Panc1 (cell line): ENCODE measurements around the gene ASTN2. TPM values are rescaled to one million over a fixed set of nuclear protein-coding genes. Genes with fewer than 3 reads are reported as not detected.

Experiments
- ATAC-seq: fragments of 200-7000 bp; cut with Tn5 transposase; 2 replicates; pipeline ENCODE4 v1.9.1; 2020; ENCODE audit warnings: mild to moderate bottlenecking, moderate library complexity
- BruUV-seq: library from RNA; stranded (reverse); fragments of 400-500 nt; replicated peaks from 2 replicates; lab custom pipeline; 2021; lab: Mats Ljungman, UMichigan
- CTCF ChIA-PET: fragments of 300-600 bp; sonication (Branson Sonifier 250); formaldehyde crosslinking; loops from one replicate; lab custom pipeline; 2022; ENCODE audit warnings: antibody characterized with exemption; lab: Charles Lee
- POLR2A ChIA-PET: fragments of 300-600 bp; sonication (Branson Sonifier 250); formaldehyde crosslinking; loops from one replicate; lab custom pipeline; 2022; ENCODE audit warnings: antibody characterized with exemption; lab: Charles Lee
- DNase-seq: peaks from one replicate; pipeline ENCODE4 v3.0.0-alpha.2; 2010; ENCODE audit warnings: low read depth, low spot score
- H3K27ac ChIP-seq: 2 replicates; pipeline ENCODE4 v1.5.1; 2011; ENCODE audit warnings: mild to moderate bottlenecking, low read length, inconsistent platforms
- H3K27me3 ChIP-seq: fragments of 200-500 bp; sonication (Bioruptor generic); 2 replicates; pipeline ENCODE4 v1.6.0; 2014; ENCODE audit warnings: low read length, inconsistent platforms; ENCODE audit not compliant: control insufficient read depth, insufficient read depth
- H3K36me3 ChIP-seq: fragments of 200-500 bp; sonication (Bioruptor generic); 2 replicates; pipeline ENCODE4 v1.5.1; 2014; ENCODE audit warnings: inconsistent platforms, mild to moderate bottlenecking, low read length, moderate library complexity; ENCODE audit not compliant: control insufficient read depth, insufficient read depth
- H3K4me1 ChIP-seq: 2 replicates; pipeline ENCODE4 v1.5.1; 2011; ENCODE audit warnings: inconsistent platforms, mild to moderate bottlenecking, low read length, moderate library complexity; ENCODE audit not compliant: control insufficient read depth, insufficient read depth
- H3K4me3 ChIP-seq, 2 experiments: 2 replicates each; pipeline ENCODE4 v1.5.1; 2011 to 2012; ENCODE audit warnings: low read depth in 2 of 2, low read length in 2 of 2, mild to moderate bottlenecking in 2 of 2, inconsistent platforms in 1 of 2, moderate library complexity in 1 of 2
- H3K9me3 ChIP-seq: fragments of 200-500 bp; sonication (Bioruptor generic); 2 replicates; pipeline ENCODE4 v1.5.1; 2014; ENCODE audit warnings: low read depth, mild to moderate bottlenecking, inconsistent platforms, low read length, moderate library complexity; ENCODE audit not compliant: control insufficient read depth, insufficient read depth
- CTCF ChIP-seq: fragments of 450-650 bp; IDR thresholded peaks from 2 replicates; pipeline ENCODE4 v1.5.1; 2017; ENCODE audit warnings: mild to moderate bottlenecking
- POLR2AphosphoS5 ChIP-seq: IDR thresholded peaks from 2 replicates; pipeline ENCODE4 v1.6.1; 2012; ENCODE audit warnings: mild to moderate bottlenecking, low read depth, low read length, moderate library complexity
- SIN3A ChIP-seq: IDR thresholded peaks from 2 replicates; pipeline ENCODE4 v1.6.1; 2012; ENCODE audit warnings: low read depth, mild to moderate bottlenecking, low read length, moderate library complexity, borderline replicate concordance; ENCODE audit not compliant: insufficient read depth
- TCF7L2 ChIP-seq: IDR thresholded peaks from 2 replicates; pipeline ENCODE4 v1.6.1; 2011; ENCODE audit warnings: mild to moderate bottlenecking, low read depth, low read length, inconsistent platforms
- in situ Hi-C: cut with HindIII; loops from 2 replicates; pipeline ENCODE4 v1.10.0; 2016; ENCODE audit warnings: low sequenced_read_pairs, low pct_unique_long_range_greater_than_20kb
- intact Hi-C: fragments of 100-400 bp; cut with micrococcal nuclease; formaldehyde crosslinking; loops from one replicate; pipeline ENCODE4 v1.10.0; 2022; ENCODE audit not compliant: unreplicated experiment
- total RNA-seq: library from RNA; stranded (reverse); gene quantifications from one replicate; pipeline ENCODE4 v1.2.1, GENCODE V29; 2021; ENCODE audit not compliant: unreplicated experiment
- TF ChIP-seq, protein P1 (sequence below), 2 experiments: IDR thresholded peaks; 2 replicates each; pipeline ENCODE4 v1.6.1; 2011 to 2012; ENCODE audit warnings: low read depth in 2 of 2, control low read depth in 1 of 2, low read length in 1 of 2, mild to moderate bottlenecking in 1 of 2, moderate library complexity in 1 of 2; ENCODE audit not compliant: insufficient read depth in 1 of 2

The ASTN2 gene
- total RNA-seq, 1 experiment from 2014 or later = 3.9 TPM

DNA sequence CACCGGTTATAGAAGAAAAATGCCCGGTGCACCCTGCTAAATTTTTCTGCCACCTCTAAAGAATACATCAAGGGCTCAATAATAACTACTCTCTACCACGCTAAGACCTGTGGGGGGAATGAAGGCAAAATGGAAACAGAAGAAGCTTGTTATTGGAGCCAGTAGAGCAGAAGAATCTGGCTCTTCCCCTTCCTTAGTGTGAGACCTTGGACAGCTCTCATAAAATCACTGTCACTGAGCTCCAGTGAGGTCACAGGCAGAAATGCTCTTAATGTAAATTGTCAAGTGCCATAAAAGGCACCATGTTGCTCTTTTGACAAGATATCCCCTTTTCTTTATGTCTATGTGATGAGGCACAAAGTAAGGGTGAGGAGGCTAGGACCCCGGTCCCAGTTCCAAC is 74.4 kb downstream of the ASTN2 start:
- H3K4me3 ChIP-seq = no peak overlapping the region
- no peak overlapping the region for H3K27ac ChIP-seq
- no peaks in the 10 kb centered on the region for H3K4me1 ChIP-seq
- ATAC-seq (no peak), DNase-seq (no peak)
- H3K9me3 ChIP-seq = no peaks in the 10 kb centered on the region
- POLR2A ChIA-PET = no interaction called here
- TF ChIP-seq, protein P1, sequence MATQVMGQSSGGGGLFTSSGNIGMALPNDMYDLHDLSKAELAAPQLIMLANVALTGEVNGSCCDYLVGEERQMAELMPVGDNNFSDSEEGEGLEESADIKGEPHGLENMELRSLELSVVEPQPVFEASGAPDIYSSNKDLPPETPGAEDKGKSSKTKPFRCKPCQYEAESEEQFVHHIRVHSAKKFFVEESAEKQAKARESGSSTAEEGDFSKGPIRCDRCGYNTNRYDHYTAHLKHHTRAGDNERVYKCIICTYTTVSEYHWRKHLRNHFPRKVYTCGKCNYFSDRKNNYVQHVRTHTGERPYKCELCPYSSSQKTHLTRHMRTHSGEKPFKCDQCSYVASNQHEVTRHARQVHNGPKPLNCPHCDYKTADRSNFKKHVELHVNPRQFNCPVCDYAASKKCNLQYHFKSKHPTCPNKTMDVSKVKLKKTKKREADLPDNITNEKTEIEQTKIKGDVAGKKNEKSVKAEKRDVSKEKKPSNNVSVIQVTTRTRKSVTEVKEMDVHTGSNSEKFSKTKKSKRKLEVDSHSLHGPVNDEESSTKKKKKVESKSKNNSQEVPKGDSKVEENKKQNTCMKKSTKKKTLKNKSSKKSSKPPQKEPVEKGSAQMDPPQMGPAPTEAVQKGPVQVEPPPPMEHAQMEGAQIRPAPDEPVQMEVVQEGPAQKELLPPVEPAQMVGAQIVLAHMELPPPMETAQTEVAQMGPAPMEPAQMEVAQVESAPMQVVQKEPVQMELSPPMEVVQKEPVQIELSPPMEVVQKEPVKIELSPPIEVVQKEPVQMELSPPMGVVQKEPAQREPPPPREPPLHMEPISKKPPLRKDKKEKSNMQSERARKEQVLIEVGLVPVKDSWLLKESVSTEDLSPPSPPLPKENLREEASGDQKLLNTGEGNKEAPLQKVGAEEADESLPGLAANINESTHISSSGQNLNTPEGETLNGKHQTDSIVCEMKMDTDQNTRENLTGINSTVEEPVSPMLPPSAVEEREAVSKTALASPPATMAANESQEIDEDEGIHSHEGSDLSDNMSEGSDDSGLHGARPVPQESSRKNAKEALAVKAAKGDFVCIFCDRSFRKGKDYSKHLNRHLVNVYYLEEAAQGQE (IDR thresholded peaks at IDR 0.05; ENCODE audit: insufficient read depth in 1 of 2, low read depth in 2 of 2, low read length in 1 of 2) = no peak
- TF ChIP-seq POLR2AphosphoS5 = no peak
- TF ChIP-seq SIN3A = no peak
- no peak for TF ChIP-seq CTCF
- no peak for TF ChIP-seq TCF7L2
- in situ Hi-C loops = no loop called here
- CTCF ChIA-PET = no interaction called here
- intact Hi-C loops = no loop called here
- no peaks in the 10 kb centered on the region for H3K27me3 ChIP-seq
- H3K36me3 ChIP-seq = no peaks in the 10 kb centered on the region
- no TSS peak for BruUV-seq

- Histone ChIP-seq H3K36me3 (no peaks in the 10 kb centered on the region), H3K4me1 (no peaks in the 10 kb centered on the region), H3K4me3 (no peak overlapping the region), H3K9me3 (no peaks in the 10 kb centered on the region), H3K27me3 (no peaks in the 10 kb centered on the region), H3K27ac (no peak overlapping the region)
- ATAC-seq (no peak), DNase-seq (no peak)
- CTCF ChIA-PET = no interaction called here
- intact Hi-C loops (no loop called here), in situ Hi-C loops (no loop called here)
- POLR2A ChIA-PET = no interaction called here
- TF ChIP-seq CTCF = no peak
- TF ChIP-seq SIN3A = no peak
- no peak for TF ChIP-seq POLR2AphosphoS5
- TF ChIP-seq, protein P1 (IDR thresholded peaks at IDR 0.05; ENCODE audit: insufficient read depth in 1 of 2, low read depth in 2 of 2, low read length in 1 of 2) = no peak
- no peak for TF ChIP-seq TCF7L2
- BruUV-seq = no TSS peak
Measured at GRCh38 chr9:117335837-117336433, 78.9 kb downstream of the ASTN2 start.
